ENCODE results near the gene RAX. TPM values are rescaled to one million over a fixed set of nuclear protein-coding genes. Genes with fewer than 3 reads are reported as not detected.

RAX gene
- total RNA-seq, 1 donor from 2014 or later: not detected

Other genes starting within 250 kb of the RAX start
- gene SEC11C, start 133.6 kb downstream of the RAX start, total RNA-seq: 55.3 TPM
- gene GRP, start 53.3 kb downstream of the RAX start, total RNA-seq: not detected
- not detected for gene CPLX4, start 45.2 kb upstream of the RAX start, total RNA-seq
- 88.5 TPM for gene LMAN1, start 85.8 kb upstream of the RAX start, total RNA-seq

Data from ureter (tissue), 1 donor.